NCI-H146 (cell line): Measurements from ENCODE around the gene MSL1.

ENCODE experiments used
- DNase-seq: peaks from one replicate; lab custom pipeline; 2025; lab: John Stamatoyannopoulos, UW

MSL1 gene

DNA sequence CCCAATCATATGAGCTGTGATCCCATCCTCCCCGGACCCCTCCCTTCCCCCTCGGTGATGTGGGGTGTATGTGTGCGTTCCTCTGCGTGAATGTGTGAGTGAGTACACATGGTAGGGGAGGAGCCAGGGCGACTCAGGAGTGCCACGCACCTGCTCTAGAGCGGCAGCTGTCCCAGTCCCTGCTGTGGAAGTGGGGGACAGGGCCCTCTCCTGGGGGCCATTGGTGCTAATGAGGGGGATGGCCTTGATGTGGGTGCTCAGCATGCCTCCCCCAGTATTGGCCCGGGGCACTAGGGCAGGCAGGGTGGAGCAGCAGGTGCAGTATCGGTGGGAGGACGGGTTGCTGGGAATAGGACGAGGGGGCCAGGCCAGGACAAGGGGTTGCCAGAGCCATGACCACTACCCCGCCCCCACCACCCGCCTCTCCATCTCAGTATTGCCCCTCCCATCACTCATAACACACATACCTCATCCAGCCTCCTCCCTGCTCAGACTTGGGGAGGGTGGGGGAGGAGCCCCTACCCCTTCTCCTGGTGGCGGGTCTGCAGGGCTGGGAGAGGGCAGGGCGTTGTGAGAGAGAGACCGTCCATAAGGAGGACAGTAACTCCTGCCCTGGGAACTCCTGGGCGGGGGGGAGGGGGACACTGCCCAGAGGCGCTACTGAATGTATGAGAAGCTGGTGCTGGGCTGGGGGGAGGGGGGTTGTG, 29.9 kb upstream of the MSL1 start:
- no peak for DNase-seq

DNA sequence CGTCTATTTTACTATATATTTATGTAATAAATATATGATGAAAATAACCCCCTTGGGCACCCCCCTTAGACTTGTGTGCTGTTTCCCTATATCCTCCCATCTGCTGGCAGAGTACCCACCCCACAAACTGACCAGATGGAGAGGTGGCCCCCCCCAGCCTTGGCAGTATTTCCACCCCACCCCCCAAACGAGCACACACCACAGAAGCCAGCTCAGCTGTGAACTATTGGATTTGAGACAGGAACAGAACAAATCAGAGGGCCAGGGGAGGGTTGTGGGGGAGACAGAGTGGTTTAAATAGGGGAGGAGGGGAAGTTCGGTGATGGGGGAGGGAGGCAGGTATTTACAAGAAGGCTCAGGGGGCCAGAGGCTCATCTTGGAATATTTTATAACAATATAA, 29.2 kb upstream of the MSL1 start:
- no peak for DNase-seq

DNA sequence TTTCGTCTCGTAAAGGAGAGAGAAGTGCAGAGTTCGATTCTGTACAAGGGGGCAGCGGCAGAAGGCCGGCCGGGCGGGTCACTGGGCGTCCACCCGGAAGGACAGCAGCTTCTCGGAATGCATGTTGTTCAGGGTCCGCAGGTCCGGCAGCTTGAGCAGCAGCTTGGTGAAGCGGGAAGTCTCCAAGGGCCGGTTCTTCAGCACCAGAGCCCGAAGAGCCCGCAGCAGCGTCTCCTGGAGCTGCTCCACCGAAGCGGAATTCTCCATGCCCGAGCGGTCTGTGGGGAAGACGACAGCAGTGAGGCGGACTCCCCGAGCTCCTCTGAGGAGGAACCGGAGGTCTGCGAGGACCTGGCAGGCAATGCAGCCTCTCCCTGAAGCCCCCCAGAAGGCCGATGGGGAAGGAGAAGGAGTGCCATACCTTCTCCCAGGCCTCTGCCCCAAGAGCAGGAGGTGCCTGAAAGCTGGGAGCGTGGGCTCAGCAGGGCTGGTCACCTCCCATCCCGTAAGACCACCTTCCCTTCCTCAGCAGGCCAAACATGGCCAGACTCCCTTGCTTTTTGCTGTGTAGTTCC, 28.7 kb upstream of the MSL1 start:
- DNase-seq = no peak

DNA sequence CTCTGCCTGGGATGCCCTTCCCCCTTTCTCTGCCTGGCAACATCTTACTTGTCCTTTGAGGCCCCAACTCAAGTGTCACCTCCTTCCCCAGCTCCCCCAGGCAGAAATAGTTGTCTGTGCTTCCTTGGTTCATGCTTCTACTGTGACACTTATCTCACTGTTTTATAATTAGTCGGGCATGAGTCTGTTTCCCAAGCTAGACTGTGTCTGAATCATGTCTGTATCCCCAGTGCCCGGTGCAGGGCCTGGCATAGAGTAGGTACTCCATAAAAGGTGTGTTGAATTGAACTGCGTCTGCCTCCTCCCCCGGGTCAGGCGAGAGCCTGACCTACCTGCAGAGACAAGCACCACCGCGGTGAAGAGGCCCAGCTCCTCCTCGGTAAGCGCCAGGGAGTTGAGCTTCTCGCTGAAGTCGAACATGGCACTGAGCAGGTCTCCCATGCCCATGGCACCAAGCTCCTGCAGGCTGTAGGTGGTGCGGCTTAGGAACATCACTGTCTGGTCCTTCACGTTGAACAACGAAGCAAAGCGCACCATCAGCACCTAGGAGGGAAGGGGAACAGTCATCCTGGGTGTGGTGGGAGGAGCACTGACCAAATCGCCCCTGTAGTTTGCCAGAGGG, 28.1 kb upstream of the MSL1 start:
- DNase-seq = no peak

DNA sequence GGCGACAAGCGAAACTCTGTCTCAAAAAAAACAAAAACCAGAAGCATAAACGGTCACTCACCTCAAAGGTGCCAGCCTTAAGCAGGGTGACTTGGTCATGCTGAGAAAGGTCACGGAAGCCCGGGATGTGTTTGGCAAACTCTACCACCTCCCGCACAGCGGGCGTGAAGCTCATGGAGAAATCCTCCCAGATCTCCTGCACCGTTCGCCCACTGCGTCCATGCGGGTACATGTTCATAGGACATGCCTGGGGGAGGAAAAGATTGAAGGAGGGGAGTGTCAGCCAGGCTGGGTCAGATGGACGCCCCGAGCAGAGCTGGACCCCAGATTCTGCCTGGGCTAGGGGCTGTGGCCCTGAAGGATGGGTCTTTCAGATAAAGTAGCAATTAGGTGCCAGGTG, 26.9 kb upstream of the MSL1 start:
- DNase-seq = no peak

GRCh38 chr17:40095351-40095943, 26.3 kb upstream of the MSL1 start:
- DNase-seq = no peak

- no peak for DNase-seq
Measured at GRCh38 chr17:40095944-40096791, 25.6 kb upstream of the MSL1 start.

GRCh38 chr17:40097087-40097486, 24.7 kb upstream of the MSL1 start:
- no peak for DNase-seq

GRCh38 chr17:40097931-40098845, 23.6 kb upstream of the MSL1 start:
- no peak for DNase-seq

DNA sequence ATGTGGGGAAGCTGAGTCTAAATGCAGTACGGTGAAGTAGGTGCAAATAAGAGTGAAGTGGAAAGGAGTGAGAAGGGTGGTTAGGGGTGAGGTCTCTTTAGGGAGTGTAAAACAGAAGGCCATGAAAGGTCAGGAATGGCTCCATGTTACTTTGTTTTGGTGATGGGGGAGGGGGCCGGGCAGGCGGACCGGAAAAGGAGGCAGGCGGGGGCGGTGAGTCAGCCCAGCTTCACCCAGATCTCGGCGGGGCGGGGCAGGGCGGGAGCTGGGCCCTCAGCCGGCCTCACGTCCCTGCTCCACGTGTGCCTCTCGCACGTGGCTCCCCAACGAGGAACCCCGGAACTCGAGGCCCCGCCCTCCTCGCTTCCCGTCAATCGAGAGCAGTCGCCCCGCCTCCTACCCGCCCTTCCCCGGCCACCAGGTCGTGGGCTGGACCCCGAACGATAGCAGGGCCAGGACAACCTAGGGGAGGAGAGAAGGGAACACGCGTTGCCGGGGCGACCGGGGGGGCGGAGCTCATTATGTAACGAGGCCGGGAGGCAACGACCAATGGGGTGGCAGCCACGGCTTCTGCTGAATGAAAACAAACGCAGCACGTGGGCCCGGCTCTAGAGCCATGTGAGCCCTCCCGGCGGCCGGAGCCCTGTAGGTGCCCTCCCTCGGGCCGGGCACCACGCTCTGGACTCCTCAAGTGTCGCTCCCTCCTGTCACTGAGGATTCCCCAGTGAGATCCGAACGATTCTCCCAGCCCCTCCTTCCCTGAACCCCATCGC, 22.7 kb upstream of the MSL1 start:
- DNase-seq = peak; percentile 95

DNA sequence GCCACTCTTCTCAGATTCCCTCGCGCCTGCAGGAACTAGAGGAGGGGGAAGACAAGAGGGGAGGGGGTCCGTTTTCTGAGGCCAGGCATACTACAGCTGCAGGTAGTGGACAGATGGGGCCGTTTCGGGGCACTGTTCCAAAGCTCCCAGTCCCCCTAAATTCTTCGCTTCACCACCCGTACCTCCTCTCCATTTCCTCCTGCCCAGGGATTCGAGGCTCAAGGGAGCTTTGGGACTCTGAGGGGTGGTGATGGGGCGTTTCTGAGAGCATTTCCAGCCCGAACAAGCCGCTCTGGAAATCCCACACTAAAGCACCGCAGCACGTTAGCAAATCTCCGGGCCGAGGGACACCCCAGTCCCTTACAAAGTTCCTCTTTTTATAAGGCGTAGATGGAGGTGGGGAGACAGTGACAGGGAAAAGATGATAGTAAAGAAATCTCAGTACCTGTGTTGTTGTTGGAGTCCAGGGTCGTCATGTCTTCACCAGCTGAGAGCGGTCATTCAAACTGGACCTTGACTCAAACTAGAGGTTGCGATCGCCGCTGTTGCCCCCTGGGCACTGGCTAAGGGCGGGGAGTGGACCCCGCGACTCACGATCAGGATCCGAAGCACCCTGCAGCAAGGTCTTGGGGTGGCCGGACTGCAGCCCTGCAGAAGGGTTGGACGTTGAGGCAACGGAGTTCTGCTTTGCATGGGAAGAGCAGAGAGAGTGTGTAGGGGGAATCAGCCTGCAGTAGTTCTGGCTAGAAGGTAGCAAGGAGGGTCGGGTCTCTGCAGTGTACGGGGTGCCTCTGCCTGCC, 22.0 kb upstream of the MSL1 start:
- DNase-seq = no peak

DNA sequence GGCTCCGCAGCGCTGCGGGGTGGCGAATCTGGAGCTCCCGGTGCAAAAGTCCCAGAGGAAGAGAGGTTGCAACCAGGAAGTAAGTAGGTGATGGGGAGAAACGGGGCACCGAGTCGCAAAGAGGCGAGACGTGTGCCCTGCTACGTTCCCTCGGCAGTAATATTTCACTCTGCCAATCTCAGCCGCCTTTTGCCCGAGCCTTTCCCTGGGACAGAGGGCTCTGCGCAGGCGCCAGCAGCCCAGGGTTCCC, 21.4 kb upstream of the MSL1 start, which contains the start of gene NR1D1:
Gene NR1D1, minus strand, starts transcription at position 171 of the 250 bp plus-strand sequence. CDS start 495 bp downstream, outside the sequence.
- no peak for DNase-seq

DNA sequence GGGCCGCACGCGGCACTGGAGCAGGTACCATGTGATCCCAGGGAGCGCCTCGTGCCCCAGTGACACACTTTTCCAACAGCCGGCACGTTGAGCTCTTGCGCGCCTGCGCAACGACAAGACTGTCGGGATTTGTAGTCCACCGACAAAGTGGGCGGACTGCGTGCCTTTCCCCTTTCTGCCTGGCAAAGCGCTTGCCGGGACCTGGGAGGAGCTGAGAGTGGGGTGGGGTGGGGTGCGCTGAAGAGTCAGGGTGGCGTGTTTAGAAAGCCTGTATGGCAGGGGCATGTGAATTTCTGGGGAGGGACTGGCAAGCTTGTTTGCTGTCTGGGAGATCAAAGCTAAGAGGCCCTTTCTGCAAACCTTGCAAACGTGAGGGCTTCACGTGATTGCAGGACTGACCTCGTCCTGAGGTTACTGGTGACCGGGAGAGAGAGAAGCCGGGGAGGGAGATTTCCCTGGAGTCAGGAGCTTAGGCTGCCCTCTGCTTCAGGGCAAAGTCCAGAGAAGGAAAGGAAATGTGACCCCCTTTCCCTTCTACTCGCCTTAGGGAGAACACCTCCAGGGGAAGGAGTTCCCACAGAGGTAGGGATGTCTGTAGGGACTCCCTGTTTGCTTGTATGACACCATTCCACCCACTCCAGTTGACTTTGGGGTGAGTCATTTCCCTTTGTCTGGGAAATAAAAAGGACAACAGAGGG, 21.0 kb upstream of the MSL1 start:
- DNase-seq = peak; percentile 92

DNA sequence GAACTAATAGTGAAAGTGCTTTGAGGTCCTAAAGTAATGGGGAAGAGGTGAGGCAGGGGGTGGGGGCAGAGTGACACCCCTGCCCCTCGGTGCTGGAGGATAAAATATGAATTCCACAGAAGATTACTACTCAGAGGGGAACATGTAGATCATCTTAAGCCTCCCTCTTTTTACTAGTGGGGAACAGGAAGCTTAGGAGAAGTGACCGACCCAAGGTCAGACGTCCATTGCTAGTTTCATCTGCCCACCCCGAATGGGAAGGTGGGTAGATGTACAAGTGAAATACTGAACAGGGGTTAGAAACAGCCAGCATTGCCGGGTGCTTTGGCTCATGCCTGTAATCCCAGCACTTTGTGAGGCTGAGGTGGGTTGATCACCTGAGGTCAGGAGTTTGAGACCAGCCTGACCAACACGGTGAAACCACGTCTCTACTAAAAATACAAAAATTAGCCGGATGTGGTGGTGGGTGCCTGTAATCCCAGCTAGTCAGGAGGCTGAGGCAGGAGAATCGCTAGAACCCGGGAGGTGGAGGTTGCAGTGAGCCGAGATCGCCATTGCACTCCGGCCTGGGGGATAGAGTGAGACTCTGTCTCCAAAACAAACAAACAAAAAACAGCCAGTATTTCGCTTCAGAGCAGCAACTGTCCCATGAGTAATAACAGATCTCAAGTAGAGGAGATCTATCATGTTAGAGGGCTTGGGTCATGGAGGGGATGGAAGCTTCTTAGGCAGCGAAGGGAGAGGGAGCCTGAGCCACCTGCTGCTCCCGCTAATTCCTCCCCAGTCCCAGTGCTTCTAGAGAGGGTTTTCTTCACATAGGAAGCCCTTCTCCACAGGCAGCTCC, 20.2 kb upstream of the MSL1 start:
- DNase-seq = no peak

- no peak for DNase-seq
Measured at GRCh38 chr17:40103071-40103661, 18.6 kb upstream of the MSL1 start.

DNA sequence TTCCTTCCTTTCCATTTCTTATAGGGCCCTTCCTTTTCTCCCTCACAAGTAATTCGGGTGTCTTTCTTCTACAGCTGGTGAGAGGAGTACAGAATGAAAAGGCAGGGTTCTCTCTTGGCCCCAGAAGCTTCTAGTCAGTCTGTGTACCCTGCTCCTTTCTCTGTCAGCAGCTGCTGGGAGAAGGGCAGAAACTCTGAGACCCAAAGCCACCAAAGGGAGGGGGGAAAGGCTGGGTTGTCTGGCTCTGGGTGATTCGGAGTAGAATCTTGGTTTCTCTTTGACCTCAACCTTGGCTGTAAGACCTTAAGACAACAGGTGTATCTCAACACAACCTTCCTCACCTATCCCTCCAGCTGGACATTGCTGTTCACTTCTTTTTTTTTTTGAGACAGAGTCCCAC, 18.1 kb upstream of the MSL1 start:
- no peak for DNase-seq

DNA sequence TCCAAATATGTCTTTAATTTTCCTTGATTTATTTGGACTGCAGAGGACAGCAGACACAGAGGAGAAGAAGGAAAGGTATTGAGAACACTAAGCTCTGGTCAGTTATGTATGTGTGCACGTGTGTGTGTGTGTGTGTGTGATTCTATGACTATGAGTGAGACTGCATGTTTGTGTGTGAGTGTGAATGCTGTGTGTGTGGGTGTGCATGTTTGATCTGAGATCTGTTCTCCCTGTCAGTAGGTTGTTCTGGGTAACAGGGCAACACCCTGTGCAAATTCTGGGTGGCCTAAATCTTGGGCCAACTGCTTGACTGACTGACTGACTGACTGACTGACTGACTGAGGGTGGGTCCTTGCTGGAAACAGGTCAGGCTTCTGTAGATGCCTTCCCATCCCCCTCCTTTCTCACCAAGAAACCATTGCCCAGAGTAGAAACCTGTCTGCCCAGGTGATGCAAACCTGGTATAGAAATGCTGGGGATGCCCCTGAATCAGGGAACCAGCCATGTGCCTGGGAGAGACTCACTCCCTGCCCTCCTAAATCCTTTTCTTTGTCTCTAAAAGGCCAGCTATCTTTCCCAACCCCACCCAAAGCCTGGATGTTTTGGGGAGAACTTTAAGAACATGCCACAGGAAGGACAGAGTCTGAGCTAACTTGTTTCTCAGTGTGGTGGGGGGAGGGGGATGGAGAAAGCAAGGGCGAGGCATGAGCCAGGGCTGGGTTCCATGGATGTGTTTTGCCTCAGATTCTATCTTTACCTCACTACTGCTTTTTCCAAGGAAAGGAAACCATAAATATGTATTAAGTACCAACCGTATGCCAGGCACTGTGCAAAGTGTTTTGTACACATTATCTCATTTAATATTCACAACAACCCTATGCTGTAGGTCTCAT, 16.9 kb upstream of the MSL1 start:
- DNase-seq = no peak
